ENCODE results near the gene TECTA.

DNA sequence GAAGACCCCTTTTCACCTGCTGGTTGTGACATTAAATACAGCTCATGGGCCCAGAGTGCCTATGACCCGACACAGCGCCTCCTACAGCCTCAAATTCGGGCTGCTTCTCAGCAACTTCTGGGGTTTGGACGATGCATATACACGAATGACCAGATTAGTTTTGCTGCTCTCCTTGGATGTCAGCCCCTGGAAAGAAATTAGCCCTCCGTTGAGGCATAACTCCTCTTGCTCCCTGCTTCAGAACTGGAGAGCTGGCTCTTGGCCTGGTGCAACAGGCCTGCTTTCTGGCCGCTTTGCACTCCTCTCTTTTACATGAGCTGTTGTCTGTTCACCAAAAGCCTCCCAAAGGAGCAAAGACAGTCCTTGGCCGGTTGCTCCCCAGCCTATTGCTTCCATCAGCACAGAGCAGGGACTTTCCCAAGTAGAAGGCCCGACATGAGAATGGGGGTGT, 3.3 kb downstream of the TECTA start:
- TF ChIP-seq POLR2AphosphoS5 (IDR thresholded peaks at IDR 0.05; ENCODE audit: borderline replicate concordance, low read depth, low read length): no peak
- TF ChIP-seq EZH2 (IDR thresholded peaks at IDR 0.05): no peak
- TF ChIP-seq FOXP2 (optimal IDR thresholded peaks at IDR 0.05; ENCODE audit: control extremely low read depth, extremely low read length, insufficient read depth): no peak

Data from SK-N-MC (cell line).